B cell (primary cell): Measurements from ENCODE around the gene PMIS2. TPM values are rescaled to one million over a fixed set of nuclear protein-coding genes. Genes with fewer than 3 reads are reported as not detected.

Experiments used
- ATAC-seq: fragments of 200-7000 bp; cut with Tn5 transposase; one replicate; pipeline ENCODE4 v1.10.0; 2021; ENCODE audit warnings: low read depth, mild to moderate bottlenecking, moderate number of reproducible peaks, moderate library complexity
- CTCF ChIA-PET: fragments of 350-600 bp; sonication (Branson Sonifier 250); formaldehyde crosslinking; loops from one replicate; lab custom pipeline; 2021; ENCODE audit warnings: antibody characterized with exemption, inconsistent platforms; lab: Charles Lee
- POLR2A ChIA-PET: fragments of 350-600 bp; sonication (Branson Sonifier 250); formaldehyde crosslinking; loops from one replicate; lab custom pipeline; 2021; ENCODE audit warnings: antibody characterized with exemption; lab: Charles Lee
- DNase-seq: peaks from one replicate; pipeline ENCODE4 v3.0.0; 2013
- H2AFZ ChIP-seq: 2 replicates; pipeline ENCODE4 v1.6.1; 2012; ENCODE audit warnings: mild to moderate bottlenecking, low read depth, low read length; ENCODE audit not compliant: insufficient read depth, poor library complexity, severe bottlenecking
- H3K27ac ChIP-seq, 2 donors: 1 replicate in 1 of 2; 2 replicates in 1 of 2; pipeline ENCODE4 v1.5.1; 2012 to 2013; ENCODE audit warnings: low read length in 2 of 2, mild to moderate bottlenecking in 2 of 2, moderate library complexity in 1 of 2
- H3K27me3 ChIP-seq, 4 experiments: fragments of 200-600 bp in 1 of 4; sonication (generic) in 1 of 4; replicated peaks in 1 of 4; 1 replicate in 2 of 4; 2 replicates in 2 of 4; pipeline versions ENCODE4 v1.6.1 to v1.7.0; 2013 to 2016; ENCODE audit warnings: low read length in 3 of 4, mild to moderate bottlenecking in 2 of 4, mixed read lengths in 1 of 4, moderate library complexity in 1 of 4; ENCODE audit not compliant: insufficient read depth in 4 of 4, control insufficient read depth in 3 of 4; ENCODE audit errors: control extremely low read depth in 1 of 4
- H3K36me3 ChIP-seq, 2 experiments: replicated peaks in 1 of 2; 1 replicate in 1 of 2; 2 replicates in 1 of 2; pipeline versions ENCODE4 v1.6.1 to v1.7.1; 2013; ENCODE audit warnings: low read length in 1 of 2; ENCODE audit not compliant: insufficient read depth in 2 of 2, control insufficient read depth in 1 of 2; ENCODE audit errors: control extremely low read depth in 1 of 2, extremely low read depth in 1 of 2
- H3K4me1 ChIP-seq, 2 donors: fragments of 200-600 bp in 1 of 2; sonication (generic) in 1 of 2; 1 replicate in 1 of 2; 2 replicates in 1 of 2; pipeline versions ENCODE4 v1.5.1 to v1.6.1; 2013 to 2017; ENCODE audit warnings: low read length in 2 of 2; ENCODE audit not compliant: control insufficient read depth in 2 of 2, insufficient read depth in 2 of 2
- H3K4me2 ChIP-seq: replicated peaks from 2 replicates; pipeline ENCODE3; 2012; ENCODE audit warnings: mild to moderate bottlenecking, low read depth, low read length; ENCODE audit not compliant: poor library complexity, severe bottlenecking
- H3K4me3 ChIP-seq, 5 experiments: fragments of 200-600 bp in 1 of 5; sonication (generic) in 1 of 5; 1 replicate in 3 of 5; 2 replicates in 2 of 5; pipeline versions ENCODE4 v1.5.1 to v1.7.0; 2011 to 2016; ENCODE audit warnings: low read length in 4 of 5, mild to moderate bottlenecking in 4 of 5, low read depth in 2 of 5, control low read depth in 1 of 5, moderate library complexity in 1 of 5; ENCODE audit not compliant: insufficient read depth in 1 of 5; ENCODE audit errors: control extremely low read depth in 1 of 5, extremely low read depth in 1 of 5
- H3K79me2 ChIP-seq: fragments of 200-600 bp; sonication (generic); one replicate; pipeline ENCODE4 v1.6.0; 2016; ENCODE audit warnings: low read length; ENCODE audit not compliant: control insufficient read depth, insufficient read depth
- H3K9ac ChIP-seq: fragments of 200-600 bp; sonication (generic); 2 replicates; pipeline ENCODE4 v1.6.1; 2017; ENCODE audit warnings: mild to moderate bottlenecking, low read length, moderate library complexity
- H3K9me3 ChIP-seq, 3 donors: one replicate each; pipeline versions ENCODE4 v1.6.1 to v1.7.1; 2013; ENCODE audit warnings: low read length in 2 of 3; ENCODE audit not compliant: control insufficient read depth in 2 of 3, insufficient read depth in 1 of 3; ENCODE audit errors: control extremely low read depth in 1 of 3
- H4K20me1 ChIP-seq: 2 replicates; pipeline ENCODE4 v1.6.0; 2012; ENCODE audit warnings: mild to moderate bottlenecking, low read length; ENCODE audit not compliant: insufficient read depth, control insufficient read depth, poor library complexity, severe bottlenecking
- H3K27ac Mint-ChIP-seq: one replicate; pipeline ENCODE4 v1.8.0; 2021; ENCODE audit warnings: mixed read lengths
- H3K27me3 Mint-ChIP-seq: one replicate; pipeline ENCODE4 v1.8.0; 2021; ENCODE audit warnings: mixed read lengths
- H3K4me1 Mint-ChIP-seq: one replicate; pipeline ENCODE4 v1.8.0; 2021; ENCODE audit warnings: mixed read lengths
- H3K4me3 Mint-ChIP-seq: one replicate; pipeline ENCODE4 v1.8.0; 2021; ENCODE audit warnings: mixed read lengths
- H3K9me3 Mint-ChIP-seq: one replicate; pipeline ENCODE4 v1.8.0; 2022; ENCODE audit warnings: mixed read lengths; ENCODE audit not compliant: insufficient read depth
- CTCF ChIP-seq: fragments of 200-600 bp; IDR thresholded peaks from one replicate; pipeline ENCODE4 v1.8.0; 2022; ENCODE audit warnings: antibody characterized with exemption, mild to moderate bottlenecking
- EZH2 ChIP-seq: IDR thresholded peaks from 2 replicates; pipeline ENCODE4 v1.6.1; 2012; ENCODE audit warnings: borderline replicate concordance, low read depth, mild to moderate bottlenecking, moderate library complexity, low read length; ENCODE audit not compliant: insufficient read depth, poor library complexity, severe bottlenecking
- WGBS: methylation state at CpG from one replicate; pipeline ENCODE4 v1.1.5; 2013; ENCODE audit warnings: missing lambda C conversion rate; ENCODE audit not compliant: insufficient coverage; 5-methylcytosine and 5-hydroxymethylcytosine counted together
- intact Hi-C: fragments of 100-400 bp; cut with micrococcal nuclease; formaldehyde crosslinking; loops from one replicate; pipeline ENCODE4 v1.10.0; 2022
- polyA plus RNA-seq: library from polyadenylated mRNA; depleted of rRNA; stranded (reverse); fragments of >200 nt; gene quantifications from 2 replicates; pipeline ENCODE4 v1.2.3, GENCODE V29; 2012
- total RNA-seq, 2 donors: library from RNA; stranded (reverse); fragments of 120-200 nt in 1 of 2; gene quantifications; 1 replicate in 1 of 2; 2 replicates in 1 of 2; pipeline versions ENCODE4 v1.2.3 to v1.2.4, GENCODE V29; 2013 to 2022

PMIS2 gene
- total and polyA plus RNA-seq, 2 donors (not counting 1 experiment from before 2014, with no cell fraction given) = not detected

GRCh38 chr19:35549174-35549788 is 36.7 kb upstream of the PMIS2 start:
- intact Hi-C loops = loop anchor here (1.0 to 5.0 kb wide), 2 partner anchors 153 to 168 kb away; partner anchors contain the start of gene ZBTB32

More at GRCh38 chr19:35549174-35549788, 36.7 kb upstream of the PMIS2 start:
- Mint-ChIP-seq H3K4me3 (peak overlapping the region; percentile 49), H3K9me3 (no peaks in the 10 kb centered on the region), H3K27me3 (peaks cover 3% of the 10 kb centered on the region), H3K27ac (no peak overlapping the region), H3K4me1 (peaks cover 28% of the 10 kb centered on the region)
- ChIA-PET POLR2A (no interaction called here), CTCF (interaction anchor here (0.7 to 2.0 kb wide), 16 partner anchors 9 to 202 kb away, joined by 3 to 10 read pairs (median 3); partner anchors contain the start of gene FFAR1)
- Histone ChIP-seq H3K4me3 (no peak overlapping the region), H3K79me2 (peaks cover 28% of the 10 kb centered on the region), H4K20me1 (no peaks in the 10 kb centered on the region), H3K9me3 (no peaks in the 10 kb centered on the region), H2AFZ (no peak overlapping the region), H3K9ac (no peak overlapping the region), H3K4me1 (peaks cover 16 to 25% of the 10 kb centered on the region in 2 donors), H3K4me2 (no peak overlapping the region), H3K27me3 (no peaks in the 10 kb centered on the region), H3K36me3 (peaks cover 0 to 11% of the 10 kb centered on the region in 2 experiments), H3K27ac (no peak overlapping the region)
- 32% methylated on average over 6 of the region's 6 CpGs for WGBS
- ATAC-seq (no peak), DNase-seq (peak; percentile 82)
- TF ChIP-seq EZH2 = no peak
- TF ChIP-seq CTCF = peak; percentile 76
